HCT116 (cell line): ENCODE results near the gene CHST5.

Experiments used
- CTCF ChIP-seq, 3 experiments: fragments of 200-600 bp in 1 of 3; sonication (generic) in 1 of 3; IDR thresholded peaks in 2 of 3; conservative IDR thresholded peaks in 1 of 3; 2 replicates each; pipeline ENCODE4 v1.5.1; 2012 to 2017; ENCODE audit warnings: low read depth in 2 of 3, low read length in 2 of 3, antibody characterized with exemption in 1 of 3, borderline replicate concordance in 1 of 3, control low read depth in 1 of 3, mild to moderate bottlenecking in 1 of 3, mixed read lengths in 1 of 3, mixed run types in 1 of 3, moderate library complexity in 1 of 3; ENCODE audit not compliant: insufficient read depth in 1 of 3
- EZH2 ChIP-seq: fragments of 200-600 bp; sonication (generic); IDR thresholded peaks from 2 replicates; pipeline ENCODE4 v1.6.1; 2017; ENCODE audit warnings: antibody characterized with exemption, mixed run types
- JUND ChIP-seq: IDR thresholded peaks from 2 replicates; pipeline ENCODE4 v1.6.1; 2012
- MAX ChIP-seq: IDR thresholded peaks from 2 replicates; pipeline ENCODE4 v1.6.1; 2012
- POLR2A ChIP-seq: IDR thresholded peaks from 2 replicates; pipeline ENCODE4 v1.7.0; 2011; ENCODE audit warnings: borderline replicate concordance; ENCODE audit not compliant: insufficient read depth, insufficient read length; ENCODE audit errors: extremely low read depth
- POLR2AphosphoS5 ChIP-seq: IDR thresholded peaks from 2 replicates; pipeline ENCODE4 v1.6.1; 2011; ENCODE audit warnings: mild to moderate bottlenecking, low read depth, low read length, moderate library complexity
- REST ChIP-seq: IDR thresholded peaks from 2 replicates; pipeline ENCODE4 v1.6.1; 2012; ENCODE audit warnings: low read depth
- ZNF274 ChIP-seq: fragments of 200-500 bp; sonication (Bioruptor generic); IDR thresholded peaks from 2 replicates; pipeline ENCODE4 v1.6.1; 2014; ENCODE audit warnings: mild to moderate bottlenecking, low read depth, low read length, inconsistent platforms

GRCh38 chr16:75578212-75578611, 42.3 kb upstream of the CHST5 start:
- TF ChIP-seq MAX (no peak), CTCF (IDR thresholded peaks at IDR 0.05 in 2 of 3, conservative IDR thresholded peaks at IDR 0.05 in 1 of 3; ENCODE audit: borderline replicate concordance in 1 of 3, insufficient read depth in 1 of 3, low read depth in 2 of 3, low read length in 2 of 3) (no peak), EZH2 (no peak), ZNF274 (no peak), JUND (no peak), REST (no peak), POLR2AphosphoS5 (no peak), POLR2A (no peak)
